ENCODE results near the gene ACTL10.
"Not testable (repeated sequence)": the region's sequence is repeated elsewhere in the genome, so short reads cannot be mapped to it uniquely, and the experiment has no call there.

Gene ACTL10

DNA sequence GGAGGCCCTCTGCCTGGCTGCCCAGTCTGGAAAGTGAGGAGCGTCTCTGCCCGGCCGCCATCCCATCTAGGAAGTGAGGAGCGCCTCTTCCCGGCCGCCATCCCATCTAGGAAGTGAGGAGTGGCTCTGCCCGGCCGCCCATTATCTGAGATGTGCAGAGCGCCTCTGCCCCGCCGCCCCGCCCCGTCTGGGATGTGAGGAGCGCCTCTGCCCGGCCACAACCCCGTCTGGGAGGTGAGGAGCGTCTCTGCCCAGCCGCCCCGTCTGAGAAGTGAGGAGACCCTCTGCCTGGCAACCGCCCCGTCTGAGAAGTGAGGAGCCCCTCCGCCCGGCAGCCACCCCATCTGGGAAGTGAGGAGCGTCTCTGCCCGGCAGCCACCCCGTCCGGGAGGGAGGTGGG lies 32.2 kb downstream of the ACTL10 start:
- not testable (repeated sequence) for DNase-seq

DNA sequence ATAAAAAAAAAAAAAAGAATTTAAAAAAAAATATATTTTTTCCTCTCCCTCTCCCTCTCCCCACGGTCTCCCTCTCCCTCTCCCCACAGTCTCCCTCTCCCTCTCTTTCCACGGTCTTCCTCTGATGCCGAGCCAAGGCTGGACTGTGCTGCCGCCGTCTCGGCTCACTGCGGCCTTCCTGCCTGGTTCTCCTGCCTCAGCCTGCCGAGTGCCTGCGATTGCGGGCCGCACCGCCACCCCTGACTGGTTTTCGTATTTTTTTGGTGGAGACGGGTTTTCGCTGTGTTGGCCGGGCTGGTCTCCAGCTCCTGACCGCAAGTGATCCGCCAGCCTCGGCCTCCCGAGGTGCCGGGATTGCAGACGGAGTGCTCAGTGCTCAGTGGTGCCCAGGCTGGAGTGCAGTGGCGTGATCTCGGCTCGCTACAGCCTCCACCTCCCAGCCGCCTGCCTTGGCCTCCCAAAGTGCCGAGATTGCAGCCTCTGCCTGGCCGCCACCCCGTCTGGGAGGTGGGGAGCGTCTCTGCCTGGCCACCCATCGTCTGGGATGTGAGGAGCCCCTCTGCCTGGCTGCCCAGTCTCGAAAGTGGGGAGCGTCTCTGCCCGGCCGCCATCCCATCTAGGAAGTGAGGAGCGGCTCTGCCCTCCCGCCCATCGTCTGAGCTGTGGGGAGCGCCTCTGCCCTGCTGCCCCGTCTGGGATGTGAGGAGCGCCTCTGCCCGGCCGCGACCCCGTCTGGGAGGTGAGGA lies 34.1 kb downstream of the ACTL10 start:
- DNase-seq, result not testable (repeated sequence)

DNA sequence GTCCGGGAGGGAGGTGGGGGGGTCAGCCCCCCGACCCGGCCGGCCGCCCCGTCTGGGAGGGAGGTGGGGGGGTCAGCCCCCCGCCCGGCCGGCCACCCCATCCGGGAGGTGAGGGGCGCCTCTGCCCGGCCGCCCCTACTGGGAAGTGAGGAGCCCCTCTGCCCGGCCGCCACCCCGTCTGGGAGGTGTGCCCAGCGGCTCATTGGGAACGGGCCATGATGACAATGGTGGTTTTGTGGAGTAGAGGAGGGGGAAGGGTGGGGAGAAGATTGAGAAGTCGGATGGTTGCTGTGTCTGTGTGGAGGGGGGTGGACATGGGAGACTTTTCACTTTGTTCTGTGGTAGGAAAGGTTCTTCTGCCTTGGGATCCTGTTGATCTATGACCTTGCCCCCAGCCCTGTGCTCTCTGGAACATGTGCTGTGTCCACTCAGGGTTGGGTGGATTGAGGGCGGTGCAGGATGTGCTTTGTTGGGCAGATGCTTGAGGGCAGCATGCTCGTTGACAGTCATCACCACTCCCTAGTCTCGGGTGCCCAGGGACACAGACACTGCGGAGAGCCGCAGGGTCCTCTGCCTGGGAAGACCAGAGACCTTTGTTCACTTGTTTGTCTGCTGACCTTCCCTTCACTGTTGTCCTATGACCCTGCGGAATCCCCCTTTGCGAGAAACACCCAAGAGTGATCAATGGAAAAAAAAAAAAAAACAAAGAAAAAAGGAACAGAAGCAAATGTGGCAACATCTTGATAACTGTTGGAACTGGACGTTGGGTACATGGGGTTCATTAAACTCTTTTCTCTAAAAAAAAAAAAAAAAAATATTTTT lies 35.1 kb downstream of the ACTL10 start:
- DNase-seq, result no peak

DNA sequence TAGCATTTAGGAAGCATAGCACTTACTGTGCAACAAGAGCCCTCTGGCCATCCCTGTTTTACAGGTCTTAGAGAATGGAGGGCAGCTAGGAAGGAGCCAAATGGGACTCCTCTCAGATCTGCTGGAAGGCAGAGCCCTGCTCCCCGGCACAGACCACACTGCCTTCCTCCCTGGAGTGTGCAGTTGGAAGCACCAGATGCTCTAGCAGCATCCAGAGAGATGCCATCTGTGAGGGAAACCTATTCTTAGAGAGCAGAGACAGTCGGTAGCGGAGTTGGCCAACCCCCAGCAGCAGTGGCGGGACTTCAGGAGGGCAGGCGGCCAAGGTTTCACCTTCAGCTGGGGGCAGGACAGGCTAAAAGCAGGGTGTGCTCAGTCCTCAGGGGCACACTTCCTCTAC lies 36.1 kb downstream of the ACTL10 start:
- DNase-seq, result no peak

DNA sequence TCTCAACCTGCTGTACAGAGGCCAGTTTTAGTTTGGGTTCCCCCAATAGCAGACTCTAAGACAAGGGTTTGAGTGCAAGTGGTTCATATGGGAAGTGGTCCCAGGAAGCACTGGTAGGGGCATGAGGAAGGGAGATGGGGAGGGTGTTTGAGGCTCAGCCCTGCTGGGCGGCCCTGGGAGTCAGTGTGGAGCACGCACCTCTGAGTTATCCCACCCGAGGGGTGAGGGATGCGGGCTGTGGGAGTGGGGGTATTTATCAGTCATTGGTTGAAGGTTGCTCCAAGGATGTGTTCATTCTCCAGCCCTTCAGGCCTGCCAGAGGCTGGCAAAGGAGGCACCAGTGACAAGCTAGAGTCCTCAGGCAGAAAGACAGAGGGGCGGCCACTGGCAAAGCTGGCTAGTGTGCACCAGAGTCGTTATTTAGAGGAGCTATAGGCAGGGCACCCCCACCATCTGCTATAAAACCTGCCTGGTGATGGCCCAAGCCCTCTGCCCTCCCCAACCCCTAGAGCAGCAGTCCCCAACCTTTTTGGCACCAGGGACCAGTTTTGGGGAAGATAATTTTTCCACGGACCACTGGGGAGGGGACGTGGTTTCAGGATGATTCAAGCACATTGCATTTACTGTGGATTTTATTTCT lies 36.9 kb downstream of the ACTL10 start:
- no peak for DNase-seq

DNA sequence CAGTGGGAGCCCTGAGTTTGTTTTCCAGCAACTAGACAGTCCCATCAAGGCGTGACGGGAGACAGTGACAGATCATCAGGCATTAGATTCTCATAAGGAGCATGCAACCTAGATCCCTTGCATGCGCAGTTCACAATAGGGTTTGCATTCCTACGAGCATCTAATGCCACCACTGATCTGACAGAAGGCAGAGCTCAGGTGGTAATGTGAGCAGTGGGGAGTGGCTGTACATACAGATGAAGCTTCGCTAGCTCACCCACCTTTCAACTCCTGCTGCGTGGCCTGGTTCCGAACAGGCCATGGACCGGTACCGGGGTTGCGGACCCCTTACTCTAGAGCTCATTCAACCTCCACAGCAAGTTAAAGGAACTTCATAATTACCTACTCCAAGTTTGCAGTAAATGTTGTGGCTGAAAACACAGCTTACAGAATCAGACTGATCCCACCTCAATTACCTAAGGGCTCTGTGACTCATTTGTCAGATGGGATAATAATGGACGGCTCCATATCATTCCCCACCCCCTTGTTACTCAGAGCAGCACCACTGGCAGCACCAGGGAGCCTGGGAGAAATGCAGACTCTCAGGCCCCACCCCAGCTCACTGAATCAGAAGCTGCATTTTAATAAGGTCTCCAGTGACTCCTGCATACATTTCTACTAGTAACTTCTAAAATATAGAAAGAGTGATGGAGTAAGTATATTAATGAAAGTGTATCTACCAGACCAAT lies 37.6 kb downstream of the ACTL10 start:
- no peak for DNase-seq

DNA sequence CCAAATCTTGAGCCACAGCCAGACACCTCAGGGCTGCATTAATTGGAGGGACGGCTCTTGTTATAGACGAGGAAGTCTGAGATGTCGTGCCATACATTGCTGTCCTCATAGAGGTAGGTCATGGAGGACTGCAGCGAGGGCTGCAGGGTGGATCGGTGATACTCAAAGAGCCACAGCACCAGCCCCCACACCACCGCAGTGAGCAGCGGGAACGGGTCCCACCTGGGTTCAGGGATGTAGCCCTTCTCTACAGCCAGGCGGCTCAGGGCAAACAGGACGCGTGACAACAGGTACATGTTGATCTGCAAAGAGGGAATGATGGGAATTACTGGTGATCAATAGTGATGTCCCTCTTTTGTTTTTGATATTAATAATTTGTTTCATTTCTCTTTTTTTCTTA lies 40.9 kb downstream of the ACTL10 start:
- DNase-seq, result no peak

DNA sequence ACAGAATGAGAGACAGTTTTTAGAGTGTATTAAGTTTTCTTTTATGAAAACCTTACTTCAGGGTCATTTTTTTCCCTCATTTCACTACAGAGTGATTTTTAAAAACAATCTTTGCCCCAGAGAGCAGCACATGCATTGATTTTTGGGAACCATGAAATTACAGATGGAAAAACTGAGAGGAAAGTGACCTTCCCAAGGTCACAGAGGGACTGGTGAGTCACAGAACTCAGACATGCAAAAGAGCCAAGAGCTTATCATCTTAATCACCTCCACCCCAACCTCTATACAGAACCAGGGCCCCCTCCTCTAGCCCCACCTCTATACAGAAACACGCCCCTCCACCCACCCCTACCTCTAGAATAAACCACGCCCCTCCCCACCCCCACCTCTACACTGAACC lies 42.7 kb downstream of the ACTL10 start:
- no peak for DNase-seq

DNA sequence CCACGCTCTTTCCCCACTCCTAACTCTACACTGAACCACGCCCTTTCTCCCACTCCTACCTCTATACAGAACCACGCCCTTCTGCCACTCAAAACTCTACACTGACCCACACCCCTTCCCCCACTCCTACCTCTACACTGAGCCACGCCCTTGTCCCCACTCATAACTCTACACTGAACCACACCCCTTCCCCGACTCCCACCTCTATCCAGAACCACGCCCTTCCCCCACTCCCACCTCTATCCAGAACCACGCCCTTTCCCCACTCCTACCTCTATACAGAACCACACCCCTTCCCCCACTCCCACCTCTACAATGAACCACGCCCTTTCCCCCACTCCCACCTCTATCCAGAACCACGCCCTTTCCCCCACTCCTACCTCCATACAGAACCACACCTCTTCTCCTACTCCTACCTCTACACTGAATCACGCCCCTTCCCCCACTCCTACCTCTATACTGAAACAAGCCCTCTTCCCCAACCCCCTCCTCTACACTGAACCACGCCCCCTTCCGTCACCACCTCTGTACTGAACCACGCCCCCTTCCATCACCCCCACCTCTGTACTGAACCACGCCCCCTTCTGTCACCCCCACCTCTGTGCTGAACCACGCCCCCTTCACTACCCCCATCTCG lies 43.3 kb downstream of the ACTL10 start:
- DNase-seq, result no peak

DNA sequence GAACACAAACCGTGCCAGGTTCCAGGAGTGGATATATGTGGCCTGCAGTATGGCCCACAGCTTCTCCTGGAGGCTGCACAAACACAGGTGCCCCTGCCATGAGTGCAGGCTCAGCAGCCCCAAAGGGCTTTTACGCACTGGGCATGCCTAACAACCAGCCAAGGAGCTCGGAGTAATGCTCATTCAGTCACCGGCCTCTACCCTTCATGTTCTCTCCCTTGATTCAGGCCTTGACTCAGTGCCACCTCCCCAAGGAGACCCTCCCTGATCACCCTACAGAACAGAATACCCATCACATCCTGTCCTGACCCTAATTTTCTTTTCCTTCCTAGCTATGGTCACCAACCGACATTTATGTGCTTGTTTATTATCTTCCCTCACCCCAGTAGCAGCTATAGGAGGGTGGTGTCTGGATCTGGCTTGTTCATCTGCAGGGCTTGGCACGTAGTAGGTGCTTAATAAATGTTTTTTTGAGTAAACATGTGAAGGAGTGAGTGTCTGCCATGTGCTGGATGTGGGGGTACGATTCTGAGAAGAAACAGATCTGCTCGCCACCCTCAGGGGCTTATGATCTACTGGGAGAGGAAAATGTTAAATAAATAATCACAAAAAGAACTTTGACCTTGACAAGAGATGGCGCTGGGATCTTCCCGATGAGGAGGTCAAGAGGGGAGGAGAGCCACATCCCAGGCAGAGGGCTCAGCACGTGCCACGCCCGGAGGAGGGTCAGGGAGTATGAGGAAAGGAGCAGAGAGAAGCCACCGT lies 44.1 kb downstream of the ACTL10 start:
- no peak for DNase-seq

DNA sequence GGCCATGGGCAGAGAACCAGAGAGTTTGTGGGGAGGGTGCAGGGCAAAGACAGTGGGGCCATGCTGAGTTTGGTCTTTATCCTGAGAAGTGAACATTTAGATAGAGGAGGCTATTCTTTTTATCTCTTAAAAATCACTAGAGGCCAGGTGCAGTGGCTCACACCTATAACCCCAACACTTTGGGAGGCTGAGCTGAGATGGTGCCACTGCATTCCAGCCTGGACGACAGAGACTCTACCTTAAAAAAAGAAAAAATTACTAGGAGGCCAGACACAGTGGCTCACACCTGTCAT lies 44.6 kb downstream of the ACTL10 start:
- no peak for DNase-seq

DNA sequence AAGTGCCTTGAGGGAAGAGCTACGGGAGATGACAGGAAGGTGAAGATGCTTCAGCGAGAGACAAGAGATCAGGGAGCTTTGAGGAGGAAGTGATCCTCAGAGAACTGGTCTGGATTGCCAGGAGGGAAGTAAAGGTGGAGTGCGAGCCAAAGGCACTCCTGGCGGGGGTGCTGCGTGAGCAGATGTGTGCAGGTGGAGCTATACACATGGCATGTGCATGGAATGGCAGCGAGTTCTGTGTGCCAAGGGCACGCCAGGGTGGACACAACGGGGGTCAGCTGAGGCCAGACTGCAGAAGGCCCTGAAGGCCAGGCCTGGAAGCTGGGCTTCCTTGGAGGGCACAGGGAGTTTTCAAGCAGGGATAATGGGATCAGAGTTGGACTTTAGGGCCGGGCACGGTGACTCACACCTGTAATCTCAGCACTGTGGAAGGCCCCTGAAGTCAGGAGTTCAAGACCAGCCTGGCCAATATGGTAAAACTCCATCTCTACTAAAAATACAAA lies 47.2 kb downstream of the ACTL10 start:
- no peak for DNase-seq

DNA sequence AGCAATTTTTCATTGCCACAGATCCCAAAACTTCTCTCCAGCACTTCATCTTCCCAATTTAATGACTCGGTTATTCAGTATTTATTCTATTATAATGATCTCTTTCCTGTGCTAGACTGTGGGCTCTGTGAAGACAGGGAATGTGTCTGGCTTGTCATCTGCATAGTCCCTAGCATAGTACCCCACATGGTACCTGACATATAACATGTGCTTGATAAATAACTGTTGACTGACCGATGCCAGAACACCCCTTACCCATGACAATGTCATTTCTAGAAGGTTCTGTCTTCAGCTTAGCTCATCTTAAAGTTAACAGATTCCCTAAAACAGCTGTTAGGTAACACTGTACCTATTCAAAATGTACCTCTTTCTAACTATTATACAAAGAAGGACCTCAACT lies 49.8 kb downstream of the ACTL10 start:
- DNase-seq, result no peak
